GM12878 (cell line): Measurements from ENCODE around the gene STXBP4. TPM values are rescaled to one million over a fixed set of nuclear protein-coding genes. Genes with fewer than 3 reads are reported as not detected.

Source experiments
- ATAC-seq: fragments of 200-7000 bp; cut with Tn5 transposase; 3 replicates; pipeline ENCODE4 v1.9.1; 2020; ENCODE audit warnings: mild to moderate bottlenecking, moderate library complexity
- BruUV-seq: library from RNA; stranded (reverse); fragments of 400-500 nt; replicated peaks from 2 replicates; lab custom pipeline; 2021; lab: Mats Ljungman, UMichigan
- CTCF ChIA-PET: fragments of 300-600 bp; sonication (Branson Sonifier 250); formaldehyde crosslinking; extraction: SDS; loops from one replicate; lab custom pipeline; 2021; ENCODE audit warnings: inconsistent platforms; lab: Yijun Ruan, JAX
- POLR2A ChIA-PET: fragments of 350-600 bp; formaldehyde crosslinking; extraction: SDS; loops from one replicate; lab custom pipeline; 2021; ENCODE audit warnings: inconsistent platforms; lab: Charles Lee
- RAD21 ChIA-PET: fragments of 300-600 bp; sonication (Branson Sonifier 250); formaldehyde crosslinking; loops from one replicate; lab custom pipeline; 2023; ENCODE audit warnings: antibody characterized with exemption; ENCODE audit not compliant: unreplicated experiment; lab: Charles Lee
- SMC1A ChIA-PET: fragments of 300-600 bp; sonication (Branson Sonifier 250); formaldehyde crosslinking; loops from one replicate; lab custom pipeline; 2023; ENCODE audit not compliant: unreplicated experiment, uncharacterized antibody; lab: Charles Lee
- DNase-seq: peaks from one replicate; pipeline ENCODE4 v3.0.0-alpha.2; 2011; ENCODE audit warnings: low read depth, low spot score
- FAIRE-seq: peaks from 3 replicates; lab custom pipeline; 2011; peaks lifted over from hg19 to GRCh38; lab: Jason Lieb, UNC
- H2AFZ ChIP-seq: 2 replicates; pipeline ENCODE4 v1.6.0; 2011; ENCODE audit warnings: low read depth, low read length, control low read depth; ENCODE audit not compliant: control insufficient read depth
- H3K27ac ChIP-seq: 2 replicates; pipeline ENCODE4 v1.5.1; 2011; ENCODE audit warnings: control low read depth; ENCODE audit not compliant: control insufficient read depth, insufficient read depth
- H3K27me3 ChIP-seq, 2 experiments: replicated peaks in 1 of 2; 2 replicates each; pipeline versions ENCODE4 v1.6.0 to v1.6.1; 2011; ENCODE audit warnings: low read length in 1 of 2; ENCODE audit not compliant: control insufficient read depth in 2 of 2, insufficient read depth in 2 of 2
- H3K36me3 ChIP-seq, 2 experiments: 2 replicates each; pipeline ENCODE4 v1.5.1; 2011; ENCODE audit warnings: low read length in 1 of 2; ENCODE audit not compliant: control insufficient read depth in 2 of 2, insufficient read depth in 2 of 2
- H3K4me1 ChIP-seq: 2 replicates; pipeline ENCODE4 v1.6.1; 2011; ENCODE audit warnings: mild to moderate bottlenecking, low read length, moderate library complexity, mixed read lengths; ENCODE audit not compliant: control insufficient read depth, insufficient read depth
- H3K4me2 ChIP-seq: 2 replicates; pipeline ENCODE4 v1.6.0; 2011; ENCODE audit warnings: control low read depth; ENCODE audit not compliant: control insufficient read depth, insufficient read depth
- H3K4me3 ChIP-seq: fragments of 200-600 bp; sonication (generic); 2 replicates; pipeline ENCODE4 v1.5.1; 2016
- H3K79me2 ChIP-seq: 2 replicates; pipeline ENCODE4 v1.6.0; 2011; ENCODE audit warnings: low read length; ENCODE audit not compliant: control insufficient read depth, insufficient read depth
- H3K9ac ChIP-seq: 2 replicates; pipeline ENCODE4 v1.8.0; 2011; ENCODE audit warnings: low read length, control low read depth, mixed read lengths; ENCODE audit not compliant: control insufficient read depth, insufficient read depth
- H3K9me3 ChIP-seq: replicated peaks from 3 replicates; pipeline ENCODE4 v1.5.1; 2011; ENCODE audit warnings: mild to moderate bottlenecking, low read length; ENCODE audit not compliant: control insufficient read depth, insufficient read depth
- H4K20me1 ChIP-seq: 2 replicates; pipeline ENCODE4 v1.6.0; 2011; ENCODE audit not compliant: control insufficient read depth, insufficient read depth
- CBX5 ChIP-seq: sonication (generic); IDR thresholded peaks from 2 replicates; pipeline ENCODE4 v1.6.1; 2016; ENCODE audit warnings: low read depth, moderate library complexity, mild to moderate bottlenecking, inconsistent platforms
- CHD1 ChIP-seq: IDR thresholded peaks from 2 replicates; pipeline ENCODE4 v1.6.1; 2012; ENCODE audit warnings: low read depth, low read length, improper control_type of control experiment
- DPF2 ChIP-seq: fragments of 450-650 bp; IDR thresholded peaks from 2 replicates; pipeline ENCODE4 v1.6.1; 2017; ENCODE audit warnings: mild to moderate bottlenecking
- EZH2 ChIP-seq: IDR thresholded peaks from 2 replicates; pipeline ENCODE4 v1.6.1; 2012; ENCODE audit warnings: low read depth, mild to moderate bottlenecking, control low read depth, inconsistent platforms, low read length, borderline replicate concordance; ENCODE audit not compliant: control insufficient read depth
- KDM1A ChIP-seq: fragments of 200-600 bp; sonication (generic); IDR thresholded peaks from 2 replicates; pipeline ENCODE4 v1.6.1; 2016; ENCODE audit warnings: borderline replicate concordance
- SMAD1 ChIP-seq: fragments of 450-650 bp; IDR thresholded peaks from 2 replicates; pipeline ENCODE4 v1.6.1; 2018; ENCODE audit warnings: mild to moderate bottlenecking, low read depth; ENCODE audit not compliant: partially characterized antibody
- SMAD5 ChIP-seq: IDR thresholded peaks from 2 replicates; pipeline ENCODE4 v1.6.1; 2016; ENCODE audit warnings: antibody characterized with exemption, low read depth
- STAT1 ChIP-seq: fragments of 450-650 bp; conservative IDR thresholded peaks from 2 replicates; pipeline ENCODE4 v1.6.1; 2014; ENCODE audit warnings: antibody characterized with exemption, mild to moderate bottlenecking
- YY1 ChIP-seq: IDR thresholded peaks from 2 replicates; pipeline ENCODE4 v1.6.1; 2011; ENCODE audit warnings: low read depth, mild to moderate bottlenecking, low read length
- ZSCAN29 ChIP-seq: fragments of 450-650 bp; IDR thresholded peaks from 2 replicates; pipeline ENCODE4 v1.6.1; 2017; ENCODE audit warnings: mild to moderate bottlenecking, moderate library complexity
- WGBS: methylation state at CpG from one replicate; pipeline ENCODE4 v1.1.6; 2016; ENCODE audit warnings: low lambda C conversion rate; ENCODE audit not compliant: insufficient replicate concordance, insufficient coverage; ENCODE audit errors: missing lambda C conversion rate; 5-methylcytosine and 5-hydroxymethylcytosine counted together
- in situ Hi-C: fragments of 300-500 bp; cut with MboI; formaldehyde crosslinking; loops from 9 replicates; pipeline ENCODE4 v1.14.3; 2018; ENCODE audit warnings: mixed read lengths
- intact Hi-C: fragments of 100-400 bp; cut with micrococcal nuclease; formaldehyde crosslinking; loops from one replicate; pipeline ENCODE4 v1.14.2; 2022; ENCODE audit not compliant: unreplicated experiment
- polyA plus RNA-seq, 11 experiments: library from polyadenylated mRNA; depleted of rRNA in 4 of 11; unstranded in 6 of 11; stranded (reverse) in 5 of 11; fragments of >200 nt; fragmentation: Nextera tagmentation in 4 of 11; fragmentation: Illumina TruSeq in 1 of 11; extraction: Ambion mirVana in 4 of 11; extraction: Trizol in 1 of 11; gene quantifications; 1 replicate in 1 of 11; 2 replicates in 10 of 11; pipeline versions ENCODE4 v1.2.1 to v1.2.3, GENCODE V29; 2011 to 2016; ENCODE audit warnings: inconsistent platforms in 2 of 11, missing spikeins in 2 of 11, low read depth in 1 of 11
- total RNA-seq, 4 experiments: library from RNA; depleted of rRNA in 3 of 4; stranded (reverse); fragments of >200 nt in 3 of 4; fragmentation: Illumina TruSeq in 1 of 4; extraction: Trizol in 1 of 4; gene quantifications; 2 replicates each; pipeline versions ENCODE4 v1.2.1 to v1.2.3, GENCODE V29; 2013 to 2021
- TF ChIP-seq, protein P1 (sequence below): IDR thresholded peaks from 2 replicates; pipeline ENCODE4 v1.6.1; 2011; ENCODE audit warnings: borderline replicate concordance, low read depth, mild to moderate bottlenecking, moderate library complexity, mixed read lengths, low read length; ENCODE audit not compliant: insufficient read depth; ENCODE audit errors: extremely low read length

STXBP4 gene
- total and polyA plus RNA-seq, 10 of the 15 experiments (the other 5 are each of a cell fraction or from before 2014, with no cell fraction given) = 4.3 to 11.0 (median 6.7) TPM

DNA sequence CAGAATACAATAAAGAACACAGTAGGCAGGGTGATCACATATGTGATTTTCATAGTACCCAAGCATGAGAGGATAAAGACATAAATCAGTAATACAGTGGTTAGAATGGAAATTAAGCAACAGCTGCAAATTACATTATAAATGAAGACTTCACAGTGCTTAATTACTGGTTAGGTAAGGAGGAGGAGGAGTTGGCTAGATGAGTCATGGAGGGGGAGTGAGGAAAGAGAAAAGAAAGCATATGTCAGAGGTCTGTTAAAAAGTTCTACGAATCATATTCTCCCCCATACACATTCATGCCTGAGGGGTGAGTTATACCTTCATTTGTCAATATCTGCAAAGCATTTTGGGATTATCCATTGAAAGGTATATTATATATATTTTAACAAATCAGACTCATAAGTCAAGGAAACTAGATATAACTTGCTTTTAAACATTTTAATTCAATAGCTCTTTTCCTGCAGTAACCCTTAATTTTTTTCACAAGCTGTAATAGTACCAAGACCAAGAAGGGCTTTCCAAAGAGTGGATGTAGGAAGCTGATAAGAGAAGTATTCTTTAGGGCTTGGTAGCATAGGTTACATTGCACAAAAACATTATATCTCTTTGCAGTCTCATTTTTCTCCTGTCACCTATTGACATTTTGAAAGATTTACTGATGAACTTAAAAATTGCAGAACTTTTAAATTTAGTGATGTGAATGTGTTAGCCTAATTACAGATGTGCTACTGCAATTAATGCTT lies 99.3 kb downstream of the STXBP4 start:
- WGBS = 63% methylated on average over 1 of the region's 1 CpG
- Histone ChIP-seq H3K36me3 (no peaks in the 10 kb centered on the region), H3K4me3 (no peak overlapping the region), H3K79me2 (no peaks in the 10 kb centered on the region), H3K4me2 (no peak overlapping the region), H3K27me3 (no peaks in the 10 kb centered on the region), H3K9ac (no peak overlapping the region), H3K4me1 (no peaks in the 10 kb centered on the region), H4K20me1 (no peaks in the 10 kb centered on the region), H2AFZ (no peak overlapping the region), H3K9me3 (no peaks in the 10 kb centered on the region), H3K27ac (no peak overlapping the region)
- no peak for TF ChIP-seq EZH2
- no peak for TF ChIP-seq CHD1
- TF ChIP-seq DPF2 = no peak
- no peak for TF ChIP-seq KDM1A
- TF ChIP-seq STAT1 = no peak
- no peak for TF ChIP-seq SMAD5
- TF ChIP-seq, protein P1, sequence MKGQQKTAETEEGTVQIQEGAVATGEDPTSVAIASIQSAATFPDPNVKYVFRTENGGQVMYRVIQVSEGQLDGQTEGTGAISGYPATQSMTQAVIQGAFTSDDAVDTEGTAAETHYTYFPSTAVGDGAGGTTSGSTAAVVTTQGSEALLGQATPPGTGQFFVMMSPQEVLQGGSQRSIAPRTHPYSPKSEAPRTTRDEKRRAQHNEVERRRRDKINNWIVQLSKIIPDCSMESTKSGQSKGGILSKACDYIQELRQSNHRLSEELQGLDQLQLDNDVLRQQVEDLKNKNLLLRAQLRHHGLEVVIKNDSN = no peak
- no peak for TF ChIP-seq YY1
- no peak for TF ChIP-seq ZSCAN29
- TF ChIP-seq CBX5 = no peak
- TF ChIP-seq SMAD1 = no peak
- POLR2A ChIA-PET = no interaction called here
- FAIRE-seq (no peak), ATAC-seq (no peak), DNase-seq (no peak)
- intact Hi-C loops (no loop called here), in situ Hi-C loops (no loop called here)
- BruUV-seq = no TSS peak
- CTCF ChIA-PET = interaction anchor here (1.0 kb wide), 1 partner anchor 8 kb away, joined by 3 read pairs; no protein-coding TSS in a partner anchor
- RAD21 ChIA-PET = no interaction called here
- SMC1A ChIA-PET = interaction anchor here (0.9 to 1.2 kb wide), 3 partner anchors 9 to 22 kb away, joined by 3 read pairs; no protein-coding TSS in a partner anchor
